Muscle of leg (tissue), 11 donors: Measurements from ENCODE around the gene KRTAP29-1. TPM values are rescaled to one million over a fixed set of nuclear protein-coding genes. Genes with fewer than 3 reads are reported as not detected.
"Not testable (repeated sequence)": the region's sequence is repeated elsewhere in the genome, so short reads cannot be mapped to it uniquely, and the experiment has no call there.

ENCODE experiments used
- DNase-seq: peaks from one replicate; pipeline ENCODE4 v3.0.0; 2013
- H3K27ac ChIP-seq: one replicate; pipeline ENCODE4 v1.5.1; 2013; ENCODE audit warnings: mild to moderate bottlenecking, low read length, control low read depth
- H3K27me3 ChIP-seq: one replicate; pipeline ENCODE4 v1.6.1; 2013; ENCODE audit warnings: low read length; ENCODE audit not compliant: control insufficient read depth, insufficient read depth
- H3K36me3 ChIP-seq: one replicate; pipeline ENCODE4 v1.6.1; 2013; ENCODE audit warnings: low read length; ENCODE audit not compliant: control insufficient read depth, insufficient read depth
- H3K4me1 ChIP-seq: one replicate; pipeline ENCODE4 v1.6.1; 2013; ENCODE audit warnings: low read length; ENCODE audit not compliant: control insufficient read depth, insufficient read depth
- H3K4me3 ChIP-seq: one replicate; pipeline ENCODE4 v1.5.1; 2013; ENCODE audit warnings: low read length, control low read depth
- H3K9me3 ChIP-seq: replicated peaks from 2 replicates; pipeline ENCODE4 v1.6.1; 2013; ENCODE audit warnings: low read depth, low read length; ENCODE audit not compliant: control insufficient read depth
- WGBS: methylation state at CpG from one replicate; pipeline ENCODE4 v1.1.5; 2013; ENCODE audit warnings: missing lambda C conversion rate; ENCODE audit not compliant: insufficient coverage; 5-methylcytosine and 5-hydroxymethylcytosine counted together
- polyA plus RNA-seq, 8 donors: library from polyadenylated mRNA; unstranded; fragments of 120-200 nt; gene quantifications; one replicate each; pipeline versions ENCODE4 v1.2.1 to v1.2.3, GENCODE V29; 2013; ENCODE audit warnings: inconsistent platforms in 1 of 8, low replicate concordance in 1 of 8; ENCODE audit not compliant: insufficient read length in 8 of 8, insufficient read depth in 1 of 8
- total RNA-seq: library from RNA; stranded (reverse); fragments of 120-200 nt; gene quantifications from one replicate; pipeline ENCODE4 v1.2.4, GENCODE V29; 2013

The KRTAP29-1 gene
- total and polyA plus RNA-seq, 9 donors: not detected

- no peak for DNase-seq
- H3K27ac ChIP-seq: no peak overlapping the region
- peaks cover 7% of the 10 kb centered on the region for H3K27me3 ChIP-seq
- no peak overlapping the region for H3K4me3 ChIP-seq
- no peaks in the 10 kb centered on the region for H3K9me3 ChIP-seq
- WGBS: 88% methylated on average over 13 of the region's 20 CpGs
- H3K36me3 ChIP-seq: no peaks in the 10 kb centered on the region
- H3K4me1 ChIP-seq: no peaks in the 10 kb centered on the region
These were observed 4.1 kb downstream of the KRTAP29-1 start for GRCh38 chr17:41298458-41299135.

DNA sequence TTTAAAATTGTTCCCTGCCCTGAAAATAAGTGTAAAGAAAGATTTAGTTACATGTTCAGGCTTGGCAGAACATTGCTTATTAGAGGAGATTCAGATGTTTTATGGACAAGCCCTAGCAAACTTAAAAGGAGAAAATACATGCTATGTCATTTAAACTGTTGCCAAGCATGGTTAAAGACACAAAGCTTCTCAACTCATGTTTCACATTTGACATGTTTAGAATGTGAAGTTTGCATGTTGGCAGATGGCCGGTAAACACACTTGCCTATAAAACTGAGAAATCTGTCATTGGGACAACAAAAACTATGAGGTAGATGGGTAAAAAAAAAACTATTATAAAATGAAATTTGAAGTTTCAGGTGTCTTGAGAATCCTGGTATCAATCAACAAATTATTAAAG is 5.8 kb downstream of the KRTAP29-1 start:
- H3K9me3 ChIP-seq: no peaks in the 10 kb centered on the region
- peaks cover 5% of the 10 kb centered on the region for H3K27me3 ChIP-seq
- H3K4me1 ChIP-seq: no peaks in the 10 kb centered on the region
- H3K36me3 ChIP-seq: no peaks in the 10 kb centered on the region
- no CpG with 5 or more reads among the region's 1 CpG for WGBS
- DNase-seq: peak; percentile 4
- H3K4me3 ChIP-seq: no peak overlapping the region
- H3K27ac ChIP-seq: no peak overlapping the region

DNA sequence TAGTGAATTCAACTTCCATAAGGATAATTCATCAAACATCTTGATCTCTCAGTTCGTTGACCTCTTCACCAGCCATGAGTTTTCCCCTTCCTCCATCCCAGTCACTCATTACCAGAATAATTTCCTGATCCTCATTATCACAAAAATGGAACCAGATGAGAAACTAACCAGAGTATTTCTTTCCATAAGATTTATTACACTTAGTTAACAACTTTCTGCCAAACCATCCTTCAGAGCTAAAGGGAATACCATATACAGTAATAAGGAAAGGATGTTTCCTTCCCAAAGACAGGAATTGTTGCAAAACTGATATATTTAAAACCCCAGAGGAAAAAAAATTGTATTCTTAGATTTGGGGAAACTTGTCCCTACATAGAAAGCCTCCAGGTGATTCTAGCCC is 8.6 kb downstream of the KRTAP29-1 start:
- H3K4me1 ChIP-seq: no peaks in the 10 kb centered on the region
- no peak overlapping the region for H3K4me3 ChIP-seq
- no peak overlapping the region for H3K27ac ChIP-seq
- peaks cover 3% of the 10 kb centered on the region for H3K27me3 ChIP-seq
- WGBS: 17% methylated on average over 1 of the region's 1 CpG
- H3K9me3 ChIP-seq: no peaks in the 10 kb centered on the region
- DNase-seq: no peak
- no peaks in the 10 kb centered on the region for H3K36me3 ChIP-seq

DNA sequence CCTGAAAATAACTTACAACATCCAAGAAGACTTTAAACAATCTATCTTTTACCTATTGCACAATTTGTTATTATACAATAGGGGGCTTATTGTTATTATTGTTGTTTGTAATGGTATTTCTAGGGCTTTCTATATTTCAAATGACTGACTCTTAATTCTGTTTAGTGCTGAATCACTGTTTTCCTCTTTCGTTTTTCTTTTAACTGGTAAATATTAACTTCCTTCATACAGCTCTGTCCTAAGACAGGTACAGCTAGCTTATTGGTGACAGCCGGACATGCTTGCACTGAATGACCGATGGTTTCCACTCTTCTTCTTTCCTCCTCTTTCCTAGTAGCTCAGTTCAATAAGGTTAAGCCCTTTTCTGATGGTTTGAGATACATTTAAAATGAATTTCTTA is 15.6 kb downstream of the KRTAP29-1 start:
- H3K27me3 ChIP-seq: no peaks in the 10 kb centered on the region
- H3K27ac ChIP-seq: no peak overlapping the region
- no peaks in the 10 kb centered on the region for H3K9me3 ChIP-seq
- no peak overlapping the region for H3K4me3 ChIP-seq
- DNase-seq: no peak
- no peaks in the 10 kb centered on the region for H3K4me1 ChIP-seq
- 86% methylated on average over 1 of the region's 3 CpGs for WGBS
- H3K36me3 ChIP-seq: no peaks in the 10 kb centered on the region

- Histone ChIP-seq H3K27me3 (no peaks in the 10 kb centered on the region), H3K4me3 (no peak overlapping the region), H3K9me3 (no peaks in the 10 kb centered on the region), H3K4me1 (no peaks in the 10 kb centered on the region), H3K27ac (no peak overlapping the region), H3K36me3 (no peaks in the 10 kb centered on the region)
- no peak for DNase-seq
- 33% methylated on average over 1 of the region's 2 CpGs for WGBS
These were observed 18.1 kb downstream of the KRTAP29-1 start for GRCh38 chr17:41284546-41284945.

DNA sequence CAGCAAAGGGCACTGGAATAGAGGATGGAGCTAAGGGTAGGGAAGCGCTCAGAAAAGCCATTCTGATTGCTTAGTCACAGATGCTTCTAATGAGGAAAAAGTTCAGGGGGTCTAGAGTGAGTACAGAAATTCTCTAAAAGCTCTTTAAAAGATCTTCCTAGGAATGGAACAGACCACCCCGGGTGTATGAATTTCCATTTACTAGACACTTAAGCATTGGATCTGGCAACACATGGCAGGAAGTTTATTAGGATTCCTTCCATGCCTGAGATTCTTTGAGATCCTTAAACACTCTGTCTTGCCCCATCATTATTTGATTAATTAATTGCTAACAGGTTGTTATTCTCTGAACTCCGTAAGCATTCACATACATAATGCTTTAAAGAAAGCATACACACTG is 18.6 kb downstream of the KRTAP29-1 start:
- Histone ChIP-seq H3K36me3 (no peaks in the 10 kb centered on the region), H3K4me3 (no peak overlapping the region), H3K4me1 (no peaks in the 10 kb centered on the region), H3K27me3 (no peaks in the 10 kb centered on the region), H3K9me3 (no peaks in the 10 kb centered on the region), H3K27ac (no peak overlapping the region)
- no peak for DNase-seq
- WGBS: no CpG with 5 or more reads among the region's 3 CpGs

GRCh38 chr17:41278176-41278955 is 24.3 kb downstream of the KRTAP29-1 start:
- no peaks in the 10 kb centered on the region for H3K4me1 ChIP-seq
- no peak overlapping the region for H3K27ac ChIP-seq
- H3K27me3 ChIP-seq: no peaks in the 10 kb centered on the region
- DNase-seq: no peak
- no peaks in the 10 kb centered on the region for H3K36me3 ChIP-seq
- no peaks in the 10 kb centered on the region for H3K9me3 ChIP-seq
- H3K4me3 ChIP-seq: no peak overlapping the region
- no CpG with 5 or more reads among the region's 3 CpGs for WGBS

DNA sequence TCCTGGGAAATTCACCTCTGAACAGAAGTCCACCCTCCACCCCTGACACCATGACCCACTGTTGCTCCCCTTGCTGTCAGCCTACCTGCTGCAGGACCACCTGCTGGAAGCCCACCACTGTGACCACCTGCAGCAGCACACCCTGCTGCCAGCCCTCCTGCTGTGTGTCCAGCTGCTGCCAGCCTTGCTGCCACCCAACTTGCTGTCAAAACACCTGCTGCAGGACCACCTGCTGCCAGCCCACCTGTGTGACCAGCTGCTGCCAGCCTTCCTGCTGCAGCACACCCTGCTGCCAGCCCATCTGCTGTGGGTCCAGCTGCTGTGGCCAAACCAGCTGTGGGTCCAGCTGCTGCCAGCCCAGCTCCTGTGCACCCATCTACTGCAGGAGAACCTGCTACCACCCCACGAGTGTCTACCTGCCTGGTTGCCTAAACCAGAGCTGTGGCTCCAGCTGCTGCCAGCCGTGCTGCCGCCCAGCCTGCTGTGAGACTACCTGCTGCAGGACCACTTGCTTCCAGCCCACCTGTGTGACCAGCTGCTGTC is 26.9 kb downstream of the KRTAP29-1 start, which contains the start of gene KRTAP9-7:
Gene KRTAP9-7 (plus strand): TSS at position 51 of the 543 bp plus-strand sequence. CDS start 0 bp downstream, at position 51.
- WGBS: 76% methylated on average over 3 of the region's 3 CpGs
- not testable (repeated sequence) for H3K27ac ChIP-seq, H3K9me3 ChIP-seq, DNase-seq, H3K27me3 ChIP-seq, H3K36me3 ChIP-seq, H3K4me1 ChIP-seq, H3K4me3 ChIP-seq

GRCh38 chr17:41271858-41272257 is 30.8 kb downstream of the KRTAP29-1 start:
- H3K27ac ChIP-seq: no peak overlapping the region
- no CpG with 5 or more reads among the region's 1 CpG for WGBS
- H3K4me3 ChIP-seq: no peak overlapping the region
- no peaks in the 10 kb centered on the region for H3K4me1 ChIP-seq
- no peaks in the 10 kb centered on the region for H3K36me3 ChIP-seq
- no peaks in the 10 kb centered on the region for H3K9me3 ChIP-seq
- no peaks in the 10 kb centered on the region for H3K27me3 ChIP-seq
- no peak for DNase-seq

DNA sequence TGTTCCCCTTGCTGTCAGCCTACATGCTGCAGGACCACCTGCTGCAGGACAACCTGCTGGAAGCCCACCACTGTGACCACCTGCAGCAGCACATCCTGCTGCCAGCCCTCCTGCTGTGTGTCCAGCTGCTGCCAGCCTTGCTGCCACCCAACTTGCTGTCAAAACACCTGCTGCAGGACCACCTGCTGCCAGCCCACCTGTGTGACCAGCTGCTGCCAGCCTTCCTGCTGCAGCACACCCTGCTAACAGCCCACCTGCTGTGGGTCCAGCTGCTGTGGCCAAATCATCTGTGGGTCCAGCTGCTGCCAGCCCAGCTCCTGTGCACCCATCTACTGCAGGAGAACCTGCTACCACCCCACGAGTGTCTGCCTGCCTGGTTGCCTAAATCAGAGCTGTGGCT is 31.3 kb downstream of the KRTAP29-1 start:
- H3K36me3 ChIP-seq, H3K27me3 ChIP-seq, H3K4me3 ChIP-seq, H3K9me3 ChIP-seq, DNase-seq, H3K27ac ChIP-seq, H3K4me1 ChIP-seq: not testable (repeated sequence)
- no CpG with 5 or more reads among the region's 1 CpG for WGBS
